ENCODE data around the gene VAC14. TPM values are rescaled to one million over a fixed set of nuclear protein-coding genes. Genes with fewer than 3 reads are reported as not detected.

The VAC14 gene
- total RNA-seq, 1 donor = 37.1 TPM

DNA sequence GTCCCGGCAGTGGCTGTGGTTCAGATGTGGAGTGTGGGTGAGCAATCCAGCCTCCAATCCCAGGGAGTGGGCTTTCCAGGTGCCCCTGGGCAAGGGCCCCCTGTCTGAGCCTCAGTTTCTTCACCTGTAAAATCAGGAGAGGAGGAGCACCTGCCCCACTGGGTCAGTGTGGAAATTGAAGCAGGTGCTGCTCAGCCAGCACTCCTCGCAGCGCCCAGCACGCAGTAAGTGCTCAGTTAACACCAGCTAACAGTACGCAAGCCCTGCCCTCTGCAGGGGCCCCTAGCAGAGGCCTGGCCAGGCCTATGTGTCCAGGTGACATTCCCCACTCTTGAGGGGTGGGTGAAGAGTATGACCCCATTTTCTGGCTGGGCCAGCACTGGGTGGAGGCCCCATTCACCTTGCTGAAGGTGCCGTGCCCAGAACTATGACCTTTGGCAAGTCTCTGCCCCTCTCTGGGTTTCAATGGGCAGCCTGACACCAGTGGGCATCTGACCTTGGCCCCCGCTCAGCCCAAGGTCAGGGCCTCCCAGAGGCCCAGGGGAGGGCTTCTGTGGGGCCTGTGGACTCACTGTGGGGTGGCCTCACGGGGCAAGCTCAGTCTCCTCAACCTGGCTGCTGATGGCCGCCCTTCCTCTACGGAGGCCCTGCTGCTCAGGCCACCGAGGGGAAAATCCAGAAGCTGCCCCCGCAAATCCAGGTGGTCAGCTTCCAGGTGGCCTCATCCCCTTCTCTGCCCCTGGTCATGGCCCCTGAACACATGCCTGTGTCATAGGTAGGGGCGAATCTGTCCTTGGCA is 117.6 kb downstream of the VAC14 start:
- peak overlapping the region; percentile 87 for H3K4me3 ChIP-seq (ENCODE audit: low read depth, low read length)
- no peak for DNase-seq (ENCODE audit: low read depth)
- TF ChIP-seq, protein P1, sequence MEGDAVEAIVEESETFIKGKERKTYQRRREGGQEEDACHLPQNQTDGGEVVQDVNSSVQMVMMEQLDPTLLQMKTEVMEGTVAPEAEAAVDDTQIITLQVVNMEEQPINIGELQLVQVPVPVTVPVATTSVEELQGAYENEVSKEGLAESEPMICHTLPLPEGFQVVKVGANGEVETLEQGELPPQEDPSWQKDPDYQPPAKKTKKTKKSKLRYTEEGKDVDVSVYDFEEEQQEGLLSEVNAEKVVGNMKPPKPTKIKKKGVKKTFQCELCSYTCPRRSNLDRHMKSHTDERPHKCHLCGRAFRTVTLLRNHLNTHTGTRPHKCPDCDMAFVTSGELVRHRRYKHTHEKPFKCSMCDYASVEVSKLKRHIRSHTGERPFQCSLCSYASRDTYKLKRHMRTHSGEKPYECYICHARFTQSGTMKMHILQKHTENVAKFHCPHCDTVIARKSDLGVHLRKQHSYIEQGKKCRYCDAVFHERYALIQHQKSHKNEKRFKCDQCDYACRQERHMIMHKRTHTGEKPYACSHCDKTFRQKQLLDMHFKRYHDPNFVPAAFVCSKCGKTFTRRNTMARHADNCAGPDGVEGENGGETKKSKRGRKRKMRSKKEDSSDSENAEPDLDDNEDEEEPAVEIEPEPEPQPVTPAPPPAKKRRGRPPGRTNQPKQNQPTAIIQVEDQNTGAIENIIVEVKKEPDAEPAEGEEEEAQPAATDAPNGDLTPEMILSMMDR (IDR thresholded peaks at IDR 0.05; ENCODE audit: insufficient read depth, low read depth, low read length) = no peak

DNA sequence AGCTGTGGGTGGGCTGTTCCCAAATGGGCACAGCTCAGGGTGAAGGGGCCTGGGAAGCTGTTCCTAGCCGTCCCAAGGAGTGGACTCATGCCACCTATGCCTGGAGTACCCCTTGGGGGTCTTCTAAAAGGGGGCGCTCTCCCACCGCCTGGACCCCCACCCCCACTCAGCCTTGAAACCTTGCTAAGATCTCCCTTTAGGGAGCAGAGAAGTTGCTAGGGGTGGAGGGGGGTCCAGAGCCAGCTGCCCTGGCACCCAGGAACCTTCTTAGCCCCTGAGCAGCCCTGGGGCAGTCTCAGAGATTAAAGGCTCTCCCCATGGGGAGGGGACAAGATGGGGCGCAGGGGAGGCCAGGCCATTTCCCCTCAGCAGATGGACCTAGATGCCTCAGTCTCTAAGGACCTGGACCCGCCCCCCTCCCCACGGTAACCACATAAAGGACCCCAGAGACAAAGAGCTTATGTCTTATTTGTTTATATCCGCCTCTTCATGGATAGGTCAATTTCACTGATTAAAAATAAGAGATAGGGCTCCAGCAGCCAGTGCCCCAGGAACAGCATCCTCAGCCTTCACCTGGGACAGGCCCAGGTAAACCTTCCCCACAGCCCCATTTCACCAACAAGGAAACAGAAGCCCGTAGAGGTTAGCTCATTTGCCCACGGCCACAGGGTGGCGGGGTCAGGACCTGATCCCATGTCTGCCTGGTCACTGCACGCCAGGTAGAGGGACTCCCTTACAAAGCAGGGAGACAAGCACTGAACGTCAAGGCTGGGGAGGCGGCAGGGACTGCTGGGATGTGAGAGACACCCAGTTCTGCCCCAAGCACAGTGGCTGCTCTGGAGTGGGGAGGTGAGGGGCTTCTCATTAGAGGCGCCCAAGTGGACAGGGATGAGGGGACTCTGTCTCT is 118.5 kb downstream of the VAC14 start:
- no peak overlapping the region for H3K4me3 ChIP-seq (ENCODE audit: low read depth, low read length)
- TF ChIP-seq, protein P1 (IDR thresholded peaks at IDR 0.05; ENCODE audit: insufficient read depth, low read depth, low read length) = no peak
- DNase-seq (ENCODE audit: low read depth) = no peak

- H3K4me3 ChIP-seq (ENCODE audit: low read depth, low read length) = no peak overlapping the region
- DNase-seq (ENCODE audit: low read depth) = no peak
Measured at GRCh38 chr16:70681382-70682238, 119.3 kb downstream of the VAC14 start.

GRCh38 chr16:70680495-70681381 is 120.2 kb downstream of the VAC14 start:
- no peak overlapping the region for H3K4me3 ChIP-seq (ENCODE audit: low read depth, low read length)
- TF ChIP-seq, protein P1 (IDR thresholded peaks at IDR 0.05; ENCODE audit: insufficient read depth, low read depth, low read length) = no peak
- no peak for DNase-seq (ENCODE audit: low read depth)

More at GRCh38 chr16:70681382-70682238, 119.3 kb downstream of the VAC14 start:
- TF ChIP-seq, protein P1 (IDR thresholded peaks at IDR 0.05; ENCODE audit: insufficient read depth, low read depth, low read length) = no peak

DNA sequence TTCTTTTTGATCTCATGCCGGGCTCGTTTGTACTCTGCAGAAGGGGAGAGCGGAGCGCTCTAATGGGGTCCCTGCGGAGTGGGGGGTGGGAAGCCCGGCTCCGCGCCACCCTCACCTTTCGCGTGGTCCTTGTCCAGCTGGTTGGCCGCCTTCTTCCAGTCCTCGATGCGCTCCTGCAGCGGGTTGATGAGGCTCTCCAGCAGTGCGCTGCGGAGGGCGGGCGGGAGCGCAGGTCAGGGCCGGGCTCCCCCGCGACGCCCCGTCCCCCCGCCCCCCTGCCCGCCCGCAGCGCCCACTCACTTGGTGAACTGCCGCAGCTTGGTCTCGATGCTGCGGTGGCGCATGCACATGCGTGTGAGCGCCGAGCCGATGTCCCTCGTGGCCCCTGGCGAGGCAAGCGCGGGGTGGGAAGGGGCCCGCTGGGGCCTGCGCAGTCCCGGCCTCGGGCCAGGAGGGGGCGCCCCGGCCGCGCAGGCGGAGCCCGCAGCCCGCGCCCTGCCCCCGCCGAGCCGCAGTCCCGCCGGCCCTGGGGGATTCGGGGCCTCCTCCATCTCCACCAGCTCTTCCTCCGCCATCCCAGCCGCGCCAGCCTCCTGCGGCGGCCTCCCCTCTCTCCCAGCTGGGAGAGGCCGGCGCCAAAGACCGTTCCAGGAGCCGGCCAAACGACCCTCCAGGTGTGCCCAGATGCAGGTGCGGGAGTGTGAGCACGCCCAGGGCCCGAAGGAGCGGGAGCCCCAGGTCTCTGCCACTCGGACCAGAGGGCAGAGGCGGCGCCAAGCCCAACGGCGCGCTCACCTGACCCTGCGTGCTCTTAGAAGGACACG is 121.1 kb downstream of the VAC14 start:
- TF ChIP-seq, protein P1 (IDR thresholded peaks at IDR 0.05; ENCODE audit: insufficient read depth, low read depth, low read length) = peak; percentile 36
- H3K4me3 ChIP-seq (ENCODE audit: low read depth, low read length) = no peak overlapping the region
- no peak for DNase-seq (ENCODE audit: low read depth)

Data from fibroblast of villous mesenchyme (primary cell).